Parathyroid adenoma (tissue), 2 donors: Measurements from ENCODE around the gene CALML3.

Experiments used
- H2AFZ ChIP-seq: fragments of 300-600 bp; sonication (generic); one replicate; pipeline ENCODE4 v1.7.0; 2017; ENCODE audit warnings: antibody characterized with exemption, mild to moderate bottlenecking
- H3K27ac ChIP-seq: fragments of 300-600 bp; sonication (generic); one replicate; pipeline ENCODE4 v1.7.0; 2017
- H3K27me3 ChIP-seq: fragments of 300-600 bp; sonication (generic); one replicate; pipeline ENCODE4 v1.7.0; 2017; ENCODE audit warnings: low read length; ENCODE audit not compliant: control insufficient read depth, insufficient read depth
- H3K36me3 ChIP-seq: fragments of 300-600 bp; sonication (generic); one replicate; pipeline ENCODE4 v1.7.0; 2017; ENCODE audit warnings: low read length; ENCODE audit not compliant: control insufficient read depth, insufficient read depth
- H3K4me1 ChIP-seq: fragments of 300-600 bp; sonication (generic); one replicate; pipeline ENCODE4 v1.7.0; 2017; ENCODE audit warnings: control low read depth
- H3K4me2 ChIP-seq: fragments of 300-600 bp; sonication (generic); one replicate; pipeline ENCODE4 v1.7.0; 2017; ENCODE audit warnings: low read length
- H3K4me3 ChIP-seq: fragments of 300-600 bp; sonication (generic); one replicate; pipeline ENCODE4 v1.7.0; 2017; ENCODE audit warnings: low read depth, low read length
- H3K79me2 ChIP-seq: fragments of 300-600 bp; sonication (generic); one replicate; pipeline ENCODE4 v1.7.0; 2017; ENCODE audit warnings: control low read depth
- H3K9ac ChIP-seq: fragments of 300-600 bp; sonication (generic); one replicate; pipeline ENCODE4 v1.7.0; 2017; ENCODE audit warnings: mild to moderate bottlenecking
- H3K9me3 ChIP-seq: fragments of 300-600 bp; sonication (generic); one replicate; pipeline ENCODE4 v1.7.0; 2017; ENCODE audit warnings: low read length; ENCODE audit not compliant: control insufficient read depth
- TF ChIP-seq, protein P1 (sequence below): fragments of 300-600 bp; sonication (generic); IDR thresholded peaks from one replicate; pipeline ENCODE4 v1.7.0; 2017; ENCODE audit warnings: antibody characterized with exemption, mild to moderate bottlenecking
- donor health status: primary hyperparathyroidism.

CALML3 gene

DNA sequence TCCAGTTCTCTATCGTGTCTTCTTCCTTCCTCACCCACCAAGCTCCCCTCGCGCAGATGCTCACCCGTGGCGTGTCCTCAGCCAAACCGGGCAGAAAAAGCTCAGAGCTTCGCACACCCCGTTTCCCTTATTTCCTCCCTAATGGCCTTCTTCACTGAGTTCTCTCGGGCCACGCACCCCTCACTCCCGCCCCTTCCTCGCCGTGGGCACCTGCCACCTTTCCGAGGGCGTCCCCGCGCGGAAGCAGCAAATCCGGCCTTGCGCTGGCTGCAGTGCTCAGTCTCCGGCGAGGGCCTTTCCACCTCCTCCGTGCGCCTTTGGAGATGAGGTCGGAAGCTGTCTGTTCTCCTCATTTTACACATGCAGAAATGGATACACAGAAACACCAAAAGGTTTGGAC is 12.4 kb upstream of the CALML3 start:
- H3K36me3 ChIP-seq, result no peaks in the 10 kb centered on the region
- H3K4me3 ChIP-seq, result no peak overlapping the region
- H3K9me3 ChIP-seq, result no peaks in the 10 kb centered on the region
- TF ChIP-seq, protein P1, sequence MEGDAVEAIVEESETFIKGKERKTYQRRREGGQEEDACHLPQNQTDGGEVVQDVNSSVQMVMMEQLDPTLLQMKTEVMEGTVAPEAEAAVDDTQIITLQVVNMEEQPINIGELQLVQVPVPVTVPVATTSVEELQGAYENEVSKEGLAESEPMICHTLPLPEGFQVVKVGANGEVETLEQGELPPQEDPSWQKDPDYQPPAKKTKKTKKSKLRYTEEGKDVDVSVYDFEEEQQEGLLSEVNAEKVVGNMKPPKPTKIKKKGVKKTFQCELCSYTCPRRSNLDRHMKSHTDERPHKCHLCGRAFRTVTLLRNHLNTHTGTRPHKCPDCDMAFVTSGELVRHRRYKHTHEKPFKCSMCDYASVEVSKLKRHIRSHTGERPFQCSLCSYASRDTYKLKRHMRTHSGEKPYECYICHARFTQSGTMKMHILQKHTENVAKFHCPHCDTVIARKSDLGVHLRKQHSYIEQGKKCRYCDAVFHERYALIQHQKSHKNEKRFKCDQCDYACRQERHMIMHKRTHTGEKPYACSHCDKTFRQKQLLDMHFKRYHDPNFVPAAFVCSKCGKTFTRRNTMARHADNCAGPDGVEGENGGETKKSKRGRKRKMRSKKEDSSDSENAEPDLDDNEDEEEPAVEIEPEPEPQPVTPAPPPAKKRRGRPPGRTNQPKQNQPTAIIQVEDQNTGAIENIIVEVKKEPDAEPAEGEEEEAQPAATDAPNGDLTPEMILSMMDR, result no peak
- H3K27ac ChIP-seq, result no peak overlapping the region
- H3K4me1 ChIP-seq, result no peaks in the 10 kb centered on the region
- H3K9ac ChIP-seq, result no peak overlapping the region
- no peak overlapping the region for H2AFZ ChIP-seq
- no peaks in the 10 kb centered on the region for H3K27me3 ChIP-seq
- no peaks in the 10 kb centered on the region for H3K79me2 ChIP-seq
- no peak overlapping the region for H3K4me2 ChIP-seq

DNA sequence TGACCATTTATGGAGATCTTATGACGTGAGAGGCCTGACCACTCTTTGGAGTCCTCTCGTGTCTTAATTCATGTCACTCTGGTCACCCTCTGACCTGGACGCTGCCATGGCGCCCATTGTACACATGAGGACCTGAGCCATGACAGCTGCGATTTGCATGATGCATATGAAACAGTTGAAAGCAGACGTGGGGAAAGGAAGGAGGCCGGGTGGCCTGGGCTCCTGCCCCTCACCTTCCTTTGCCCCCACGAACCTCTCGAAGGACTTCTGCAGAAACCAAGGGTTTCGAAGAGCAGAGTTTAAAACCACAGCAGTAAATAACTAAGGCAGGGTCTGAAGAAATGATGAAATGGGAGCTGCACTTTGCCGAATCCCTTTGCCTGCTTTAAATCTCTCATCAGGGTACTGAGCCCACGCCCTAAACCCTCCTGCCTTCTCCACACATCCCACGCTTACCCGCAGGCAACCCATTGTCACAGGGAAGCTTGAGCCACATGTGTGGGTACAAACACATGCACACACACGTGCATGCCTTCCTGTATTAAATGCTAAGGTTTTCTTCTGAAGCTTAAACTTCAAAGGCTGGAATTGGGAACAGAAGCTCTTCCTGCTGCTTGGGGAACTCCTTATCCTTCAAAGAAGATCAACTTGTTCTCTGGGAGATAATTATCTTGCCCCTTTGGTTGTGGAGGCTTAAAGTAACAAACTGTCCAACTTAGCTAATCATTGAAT is 11.7 kb upstream of the CALML3 start:
- no peaks in the 10 kb centered on the region for H3K36me3 ChIP-seq
- no peaks in the 10 kb centered on the region for H3K79me2 ChIP-seq
- H3K4me2 ChIP-seq, result no peak overlapping the region
- H3K27ac ChIP-seq, result no peak overlapping the region
- no peak overlapping the region for H2AFZ ChIP-seq
- TF ChIP-seq, protein P1, result no peak
- no peaks in the 10 kb centered on the region for H3K9me3 ChIP-seq
- H3K27me3 ChIP-seq, result no peaks in the 10 kb centered on the region
- no peak overlapping the region for H3K9ac ChIP-seq
- no peaks in the 10 kb centered on the region for H3K4me1 ChIP-seq
- H3K4me3 ChIP-seq, result no peak overlapping the region

DNA sequence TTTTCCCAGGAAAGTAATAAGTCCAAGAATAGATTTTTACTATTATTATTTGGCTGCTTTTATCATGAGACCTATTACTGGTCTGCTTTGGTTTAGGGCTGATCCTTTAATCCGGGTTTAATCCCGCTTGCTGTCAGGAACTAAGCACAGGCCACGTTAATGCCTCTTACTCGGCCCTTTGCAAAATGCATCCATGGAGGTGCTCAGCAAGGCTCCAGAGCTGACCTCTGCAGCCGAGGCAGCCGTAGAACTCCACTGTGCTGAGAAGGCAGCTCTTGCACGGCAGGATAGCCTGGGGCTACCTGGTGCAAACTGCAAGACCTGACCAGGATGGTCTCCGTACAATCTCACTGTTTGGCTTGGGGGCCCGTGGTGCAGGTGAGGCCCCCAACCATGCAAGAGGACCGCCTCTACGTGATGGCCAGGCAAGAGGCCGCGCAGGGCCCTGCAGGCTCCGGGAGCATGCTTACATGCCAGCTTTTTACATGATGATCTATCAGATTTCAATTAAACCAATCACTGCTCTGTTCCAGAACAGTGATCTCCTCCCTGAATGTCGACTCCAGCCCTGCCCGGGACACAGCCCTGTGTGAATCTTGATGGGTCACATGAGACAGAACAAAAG is 10.4 kb upstream of the CALML3 start:
- no peaks in the 10 kb centered on the region for H3K9me3 ChIP-seq
- H3K27ac ChIP-seq, result no peak overlapping the region
- no peak overlapping the region for H3K4me3 ChIP-seq
- TF ChIP-seq, protein P1, result no peak
- no peak overlapping the region for H3K9ac ChIP-seq
- no peaks in the 10 kb centered on the region for H3K27me3 ChIP-seq
- no peaks in the 10 kb centered on the region for H3K4me1 ChIP-seq
- H2AFZ ChIP-seq, result no peak overlapping the region
- H3K4me2 ChIP-seq, result no peak overlapping the region
- H3K36me3 ChIP-seq, result no peaks in the 10 kb centered on the region
- no peaks in the 10 kb centered on the region for H3K79me2 ChIP-seq

DNA sequence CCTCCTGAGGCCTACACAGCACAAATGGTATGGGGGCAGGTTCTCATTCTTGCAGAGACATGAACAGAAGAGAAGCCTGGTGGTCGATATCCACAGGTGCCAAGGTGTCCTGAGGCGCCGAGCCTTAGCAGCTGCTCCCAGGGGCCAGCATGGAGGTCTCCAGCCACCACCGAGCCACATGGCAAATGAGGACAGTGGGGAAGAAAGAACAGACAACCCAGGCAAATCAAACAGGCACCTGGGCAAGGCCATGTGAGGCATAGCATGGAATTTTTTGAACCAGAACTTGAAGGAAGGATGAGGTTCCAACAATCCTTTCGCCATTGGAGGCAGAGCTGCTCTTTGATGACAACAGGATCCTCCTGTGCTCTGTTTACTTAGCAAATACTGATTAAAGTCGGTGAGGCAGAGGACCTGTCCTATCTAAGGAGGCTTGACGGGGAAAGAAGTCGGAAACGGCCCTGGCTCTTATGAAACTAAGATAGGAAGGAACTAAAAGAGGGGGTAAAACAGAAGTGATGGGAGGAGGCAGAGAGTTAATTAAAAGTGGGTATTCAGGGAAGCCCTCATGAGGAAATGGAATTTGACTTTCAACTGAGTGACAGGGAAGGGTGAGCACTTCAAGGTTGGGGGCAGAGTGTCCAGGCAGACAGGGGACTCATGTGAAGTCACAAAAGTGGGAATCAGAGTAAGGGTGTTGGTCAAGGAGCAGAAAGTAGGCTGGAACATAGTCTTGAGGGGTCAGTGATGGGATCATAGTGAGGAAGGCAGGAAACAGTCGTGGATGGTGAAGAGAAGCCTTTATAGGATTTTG is 8.6 kb upstream of the CALML3 start:
- Histone ChIP-seq H3K4me2 (no peak overlapping the region), H3K4me3 (no peak overlapping the region), H3K27me3 (no peaks in the 10 kb centered on the region), H3K4me1 (no peaks in the 10 kb centered on the region), H3K9me3 (no peaks in the 10 kb centered on the region), H3K79me2 (no peaks in the 10 kb centered on the region), H3K9ac (no peak overlapping the region), H3K36me3 (no peaks in the 10 kb centered on the region), H3K27ac (no peak overlapping the region), H2AFZ (no peak overlapping the region)
- TF ChIP-seq, protein P1, result no peak
